Measurements from ENCODE around the gene CDH12.
"Not testable (repeated sequence)": the region's sequence is repeated elsewhere in the genome, so short reads cannot be mapped to it uniquely, and the experiment has no call there.

The CDH12 gene

GRCh38 chr5:22852807-22853660 is at the start of gene CDH12:
Gene CDH12 (minus strand): TSS chr5:22853344.
- DNase-seq, result peak; percentile 20

- DNase-seq, result no peak
Measured at GRCh38 chr5:22901885-22902284, 48.7 kb upstream of the CDH12 start.

- no peak for DNase-seq
Measured at GRCh38 chr5:22900801-22901310, 47.7 kb upstream of the CDH12 start.

DNA sequence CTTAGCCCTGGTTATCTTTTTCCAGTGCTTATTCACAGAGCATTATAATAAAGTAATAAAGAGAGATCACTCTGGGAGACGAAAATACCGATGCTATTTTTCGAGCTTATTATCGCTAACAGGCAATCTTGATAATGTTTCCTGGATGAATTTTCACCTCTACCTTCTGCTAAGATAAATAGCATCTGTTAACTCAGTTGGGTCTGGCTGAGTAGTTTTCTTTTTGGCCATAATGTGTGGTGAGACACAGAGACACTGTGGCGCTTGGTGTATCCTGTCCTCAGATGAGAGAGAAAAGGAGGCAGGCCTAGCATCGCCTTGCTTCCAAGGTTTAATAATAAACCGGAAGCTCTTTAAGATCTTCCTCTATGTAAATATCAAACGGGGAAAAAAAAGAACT is 46.2 kb upstream of the CDH12 start:
- no peak for DNase-seq

- DNase-seq, result no peak
Measured at GRCh38 chr5:22896152-22896551, 43.0 kb upstream of the CDH12 start.

GRCh38 chr5:22892441-22892840 is 39.3 kb upstream of the CDH12 start:
- DNase-seq, result no peak

DNA sequence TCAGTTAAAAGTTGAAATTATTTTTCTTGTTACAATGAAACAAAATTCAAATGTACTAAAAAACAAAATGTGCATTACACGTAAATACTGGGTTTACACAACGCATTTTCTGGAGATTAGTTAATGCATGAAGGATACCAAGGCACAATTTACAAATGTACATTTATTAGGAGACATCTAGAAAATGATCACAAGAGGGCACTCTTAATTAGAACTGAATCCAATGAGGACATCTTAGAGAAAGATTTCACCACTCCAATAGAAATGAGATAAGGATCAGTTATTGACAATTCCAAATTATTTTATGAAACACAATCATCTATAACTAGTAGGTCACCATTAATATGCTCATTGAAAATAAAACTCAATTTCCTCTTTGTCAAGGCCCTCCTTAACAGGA is 36.6 kb upstream of the CDH12 start:
- DNase-seq, result no peak

- DNase-seq, result no peak
Measured at GRCh38 chr5:22887566-22887965, 34.4 kb upstream of the CDH12 start.

GRCh38 chr5:22858911-22859310 is 5.8 kb upstream of the CDH12 start:
- not testable (repeated sequence) for DNase-seq

DNA sequence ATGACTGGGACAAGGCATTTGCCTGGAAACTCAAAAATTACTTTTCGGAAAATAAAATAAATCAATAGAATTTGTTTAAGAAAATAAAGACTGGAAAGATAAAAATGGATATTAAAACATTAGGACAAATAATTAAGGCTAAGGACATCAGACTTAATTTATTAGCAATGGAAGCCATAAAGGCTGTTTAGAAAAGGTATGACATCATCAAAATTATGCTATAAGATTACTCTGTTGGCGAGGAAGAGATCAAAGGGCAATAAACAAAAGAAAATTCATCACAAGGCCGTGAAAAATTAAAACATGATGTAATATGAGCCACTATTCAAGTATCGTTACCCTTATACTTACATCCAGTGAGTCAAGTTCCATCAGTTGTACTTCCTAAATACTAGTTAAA is 2.7 kb upstream of the CDH12 start:
- DNase-seq, result no peak

- DNase-seq, result no peak
Measured at GRCh38 chr5:22850981-22851380, 2.2 kb downstream of the CDH12 start.

DNA sequence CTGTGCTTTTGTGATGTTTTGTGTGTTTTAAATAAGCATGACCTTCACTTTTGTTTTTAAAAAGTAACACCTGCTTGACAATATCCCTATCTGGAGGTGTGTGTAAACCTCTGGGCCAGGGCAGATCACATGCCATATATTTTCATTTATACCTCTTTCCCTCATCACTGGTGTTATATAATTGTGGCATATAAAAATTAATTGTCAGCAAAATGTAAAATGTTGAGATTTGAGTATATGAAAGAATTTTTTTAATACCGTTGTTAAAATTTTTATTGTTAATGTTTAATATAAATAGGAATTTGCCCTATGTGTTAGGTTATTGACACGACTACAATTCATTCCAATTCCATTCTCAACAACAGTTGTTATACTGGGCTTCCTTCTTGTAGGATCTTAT is 6.5 kb downstream of the CDH12 start:
- no peak for DNase-seq

- DNase-seq, result no peak
Measured at GRCh38 chr5:22844636-22845035, 8.5 kb downstream of the CDH12 start.

DNA sequence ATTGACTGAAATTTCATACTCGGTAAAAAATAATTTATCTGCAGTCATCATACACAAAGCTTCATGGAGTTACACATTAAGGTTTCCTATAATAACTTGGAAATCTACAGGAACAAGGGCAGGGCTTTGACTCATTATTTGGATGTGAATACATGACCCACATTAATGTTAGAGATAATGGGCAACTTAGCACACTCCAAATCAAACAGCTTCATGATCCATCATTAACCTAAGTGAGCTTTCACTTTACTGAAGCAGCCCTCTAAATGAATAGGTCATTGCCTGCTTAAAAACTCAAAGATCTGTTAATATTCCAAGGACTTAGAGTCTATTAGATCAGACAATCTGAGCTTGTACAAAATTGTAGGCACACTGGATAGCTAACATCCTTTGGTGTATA is 9.0 kb downstream of the CDH12 start:
- no peak for DNase-seq

GRCh38 chr5:22842574-22842973 is 10.6 kb downstream of the CDH12 start:
- no peak for DNase-seq

DNA sequence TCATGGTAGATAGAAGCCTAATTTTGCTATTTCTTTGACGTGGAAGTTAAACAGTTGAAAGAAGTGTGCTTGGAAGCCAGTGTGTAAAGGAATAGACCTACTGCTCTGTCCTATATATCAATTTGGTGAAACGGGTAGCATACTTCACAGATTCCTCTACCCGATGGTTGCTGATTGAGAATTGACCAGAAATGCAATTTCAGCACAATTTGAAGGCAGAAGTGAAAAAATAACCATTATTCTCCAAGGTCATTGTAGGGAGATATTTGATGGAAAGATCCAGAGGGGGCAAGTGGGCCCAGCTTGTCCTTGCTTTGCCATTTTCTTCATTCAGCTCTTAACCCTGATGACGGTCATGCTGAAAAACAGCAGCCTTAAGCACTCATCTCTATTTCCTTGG is 15.3 kb downstream of the CDH12 start:
- no peak for DNase-seq

DNA sequence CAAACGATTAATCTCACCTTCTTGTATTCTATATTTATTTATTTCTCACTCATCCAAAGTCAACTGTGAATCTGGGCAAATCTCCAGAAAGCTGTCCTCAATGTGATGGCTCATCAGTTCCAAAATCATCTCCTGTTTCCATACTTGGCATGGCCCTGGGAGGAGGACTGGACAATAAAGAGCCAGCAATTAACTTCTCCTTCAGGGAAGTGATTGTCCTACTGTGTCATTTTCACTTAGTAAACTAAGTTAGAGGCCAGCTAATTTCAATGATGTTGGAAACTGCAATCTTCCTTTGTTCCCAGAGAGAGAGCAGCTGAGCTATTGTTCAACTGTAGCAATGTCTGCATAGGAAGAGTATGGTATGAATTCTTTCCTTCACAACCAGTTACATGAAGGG is 17.5 kb downstream of the CDH12 start:
- DNase-seq, result no peak

- DNase-seq, result no peak
Measured at GRCh38 chr5:22793463-22793862, 59.7 kb downstream of the CDH12 start.

GRCh38 chr5:22787807-22788206 is 65.3 kb downstream of the CDH12 start:
- no peak for DNase-seq

- DNase-seq, result no peak
Measured at GRCh38 chr5:22787398-22787797, 65.7 kb downstream of the CDH12 start.

- no peak for DNase-seq
Measured at GRCh38 chr5:22780756-22781155, 72.4 kb downstream of the CDH12 start.

- DNase-seq, result no peak
Measured at GRCh38 chr5:22779499-22779898, 73.6 kb downstream of the CDH12 start.

GRCh38 chr5:22776285-22776684 is 76.9 kb downstream of the CDH12 start:
- no peak for DNase-seq

- DNase-seq, result not testable (repeated sequence)
Measured at GRCh38 chr5:22774214-22774613, 78.9 kb downstream of the CDH12 start.

DNA sequence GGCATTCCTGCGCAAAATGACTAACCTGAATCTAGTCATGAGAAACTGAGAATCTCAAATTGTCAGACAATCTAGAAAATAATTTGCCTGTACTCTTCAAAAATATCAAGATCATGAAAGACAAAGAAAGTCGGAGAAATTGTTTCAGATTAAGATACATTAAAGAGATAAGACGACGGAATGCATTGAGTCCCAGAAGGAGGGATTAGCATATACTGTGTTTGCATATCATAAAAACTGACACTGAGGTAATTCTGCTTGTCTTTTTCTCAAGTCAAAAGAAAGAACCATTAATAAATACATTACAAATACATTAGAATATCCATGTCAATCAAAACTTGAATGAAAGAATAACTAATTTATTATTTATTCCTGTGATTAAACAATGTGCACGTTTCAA is 88.4 kb downstream of the CDH12 start:
- DNase-seq, result no peak
